ENCODE data around the gene MGAT2.
A peak's percentile ranks its signal among the peaks of the same experiment; 100 is the strongest.
"Not testable (repeated sequence)": the region's sequence is repeated elsewhere in the genome, so short reads cannot be mapped to it uniquely, and the experiment has no call there.

Gene MGAT2

GRCh38 chr14:49620182-49621113 is at the start of gene MGAT2, which contains the start of gene RPL36AL:
TSS of gene MGAT2 (plus strand) at chr14:49620799. CDS start at chr14:49621269, 470 bp downstream.
TSS of gene RPL36AL (minus strand) at chr14:49620626. CDS start at chr14:49619104, 1,522 bp downstream.
- DNase-seq, result peak; percentile 96

GRCh38 chr14:49574038-49574437 is 46.6 kb upstream of the MGAT2 start:
- DNase-seq, result no peak

GRCh38 chr14:49578141-49578540 is 42.5 kb upstream of the MGAT2 start:
- DNase-seq, result no peak

GRCh38 chr14:49579841-49580240 is 40.8 kb upstream of the MGAT2 start:
- no peak for DNase-seq

- no peak for DNase-seq
These were observed 39.1 kb upstream of the MGAT2 start for GRCh38 chr14:49581209-49582112.

- no peak for DNase-seq
These were observed 38.3 kb upstream of the MGAT2 start for GRCh38 chr14:49582113-49582977.

- no peak for DNase-seq
These were observed 37.0 kb upstream of the MGAT2 start for GRCh38 chr14:49583629-49584028.

GRCh38 chr14:49584058-49584457 is 36.5 kb upstream of the MGAT2 start:
- no peak for DNase-seq

GRCh38 chr14:49584981-49585640 is 35.5 kb upstream of the MGAT2 start:
- not testable (repeated sequence) for DNase-seq

GRCh38 chr14:49585803-49586672 is 34.6 kb upstream of the MGAT2 start, which contains the start of gene RPS29:
TSS of gene RPS29 (minus strand) at chr14:49586380. CDS start at chr14:49586346, 34 bp downstream.
- peak; percentile 97 for DNase-seq

GRCh38 chr14:49586673-49587460 is 33.7 kb upstream of the MGAT2 start:
- DNase-seq, result peak; percentile 48

GRCh38 chr14:49589387-49589786 is 31.2 kb upstream of the MGAT2 start:
- DNase-seq, result no peak

GRCh38 chr14:49593016-49593415 is 27.6 kb upstream of the MGAT2 start:
- DNase-seq, result no peak

- DNase-seq, result no peak
These were observed 26.1 kb upstream of the MGAT2 start for GRCh38 chr14:49594347-49595091.

- no peak for DNase-seq
These were observed 22.5 kb upstream of the MGAT2 start for GRCh38 chr14:49598189-49598484.

- DNase-seq, result peak; percentile 89
These were observed 21.9 kb upstream of the MGAT2 start, which contains the start of gene LRR1 for GRCh38 chr14:49598485-49599300. TSS of gene LRR1 (plus strand) at chr14:49598940. CDS start at chr14:49599021, 81 bp downstream.

- no peak for DNase-seq
These were observed 13.0 kb upstream of the MGAT2 start for GRCh38 chr14:49607583-49607982.

GRCh38 chr14:49612251-49612650 is 8.3 kb upstream of the MGAT2 start:
- DNase-seq, result no peak

All from NCI-H2171 (cell line).